HG03060 (cell line): ENCODE data around the gene COG5.

ENCODE experiments used
- ATAC-seq: cut with Tn5 transposase; IDR thresholded peaks from one replicate; pipeline ENCODE4 v1.9.1; 2021; ENCODE audit warnings: low read depth, moderate number of reproducible peaks; ENCODE audit not compliant: unreplicated experiment

The COG5 gene

DNA sequence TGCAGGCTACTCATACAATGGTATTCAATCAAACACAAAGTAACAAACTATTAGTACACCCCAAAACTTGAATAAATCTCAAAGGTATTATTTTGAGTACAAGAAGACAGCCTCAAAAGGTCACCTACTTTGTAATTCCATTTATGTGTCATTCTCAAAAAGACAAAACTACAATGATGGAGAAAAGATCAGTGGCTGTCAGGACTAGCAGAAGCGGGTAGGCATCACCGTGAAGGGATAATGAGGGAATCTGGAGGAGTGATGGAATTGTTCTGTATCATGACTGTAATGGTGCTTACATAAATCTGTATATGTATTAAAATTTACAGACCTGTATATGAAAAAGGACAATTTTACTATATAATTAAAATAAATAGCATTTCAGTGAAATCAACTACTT lies 37.0 kb downstream of the COG5 start:
- ATAC-seq, result no peak

DNA sequence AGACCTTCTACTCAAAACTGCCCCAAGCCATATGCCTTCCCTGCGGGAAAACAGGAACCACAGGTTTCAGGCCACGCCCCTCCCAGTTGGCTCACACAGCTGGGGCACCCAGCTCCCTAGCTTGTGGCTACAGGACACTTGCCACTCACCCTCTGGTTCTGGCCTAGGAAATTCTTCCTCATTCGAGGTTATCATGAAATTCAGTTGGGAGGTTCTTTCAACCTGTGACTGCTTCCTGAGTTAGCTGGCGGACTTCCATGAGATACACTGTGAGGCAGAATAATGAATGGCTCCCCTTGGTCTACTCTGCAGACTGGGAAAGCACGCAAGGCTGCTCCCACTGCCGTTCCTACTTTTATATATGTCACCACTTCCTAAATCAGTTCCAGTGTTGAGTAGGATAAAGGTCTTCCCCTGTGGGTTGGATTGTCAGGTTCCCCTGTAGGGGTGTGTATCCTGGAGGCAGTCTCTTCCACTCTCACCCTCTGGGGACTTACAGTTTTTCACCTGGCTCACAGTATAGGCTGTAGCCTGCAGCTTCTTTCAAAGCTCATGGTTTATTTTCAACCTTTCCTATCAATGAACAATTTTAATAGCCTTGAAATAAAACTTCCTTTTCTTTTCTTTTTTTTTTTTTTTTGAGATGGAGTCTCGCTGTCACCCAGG lies 56.9 kb downstream of the COG5 start:
- ATAC-seq, result no peak

DNA sequence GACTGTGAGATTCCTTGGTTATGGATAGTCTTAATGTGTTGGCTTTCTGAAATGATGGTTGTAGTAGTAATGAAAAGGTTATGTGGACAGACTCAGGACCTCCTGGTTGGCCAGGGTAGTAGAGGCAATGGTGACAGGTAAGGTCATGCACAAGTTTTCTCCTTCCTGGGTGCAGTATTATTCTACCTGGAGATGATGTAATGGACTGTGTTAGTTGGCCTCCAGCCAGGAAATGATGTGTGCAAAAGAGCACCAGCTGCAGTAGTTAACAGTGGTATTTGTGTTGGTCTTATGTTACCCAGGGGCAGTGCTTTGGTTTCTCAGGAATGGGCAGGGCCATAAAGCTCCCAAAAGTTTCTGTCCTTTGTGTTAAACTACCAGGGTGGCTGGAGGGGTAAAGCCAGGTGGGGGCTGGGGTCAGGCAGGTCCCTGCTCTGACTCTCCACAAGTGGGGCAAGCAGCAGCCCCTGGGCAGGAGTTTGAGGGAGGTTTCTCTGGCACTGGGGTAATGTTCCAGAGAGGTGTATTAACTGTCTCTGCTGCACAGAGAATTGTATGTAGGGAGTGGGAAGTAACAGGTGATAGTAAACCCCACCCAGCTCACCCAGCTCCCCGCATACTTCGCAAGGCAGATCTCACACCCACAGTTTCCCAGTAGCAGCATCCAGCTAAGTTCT lies 57.6 kb downstream of the COG5 start:
- ATAC-seq, result no peak

DNA sequence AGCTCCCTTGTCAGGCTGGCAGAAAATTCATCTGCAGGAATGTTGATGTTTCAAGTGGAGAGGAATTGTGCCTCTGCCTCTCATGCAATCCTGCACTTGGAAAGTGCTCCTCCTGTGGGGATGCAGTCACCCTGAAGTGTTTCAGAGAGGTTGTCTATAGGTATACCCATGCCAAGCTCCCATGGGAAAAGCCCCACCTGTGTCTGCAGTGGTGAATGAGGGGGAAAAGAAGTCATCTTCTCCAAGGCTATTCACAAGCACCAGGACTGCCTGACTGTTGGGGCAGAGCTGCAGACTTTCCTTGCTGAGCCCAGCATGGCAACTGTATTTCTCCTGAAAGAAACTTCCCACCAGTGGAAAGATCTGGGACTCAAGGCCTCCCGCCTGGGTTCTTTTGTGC lies 58.4 kb downstream of the COG5 start:
- ATAC-seq, result no peak

DNA sequence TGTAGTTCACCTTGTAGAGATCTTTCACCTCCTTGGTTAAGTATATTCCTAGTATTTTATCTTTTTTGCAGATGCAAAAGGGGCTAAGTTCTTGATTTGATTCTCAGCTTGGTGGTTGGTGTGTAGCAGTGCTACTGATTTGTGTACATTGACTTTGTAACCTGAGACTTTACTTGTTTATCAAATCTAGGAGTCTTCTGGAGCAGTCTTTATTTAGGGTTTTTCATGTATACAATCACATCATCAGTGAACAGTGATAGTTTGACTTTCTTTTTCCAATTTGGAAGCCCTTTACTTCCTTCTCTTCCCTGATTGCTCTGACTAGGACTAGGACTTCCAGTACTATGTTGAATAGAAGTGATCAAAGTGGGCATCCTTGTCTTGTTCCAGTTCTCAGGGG lies 60.0 kb downstream of the COG5 start:
- no peak for ATAC-seq

DNA sequence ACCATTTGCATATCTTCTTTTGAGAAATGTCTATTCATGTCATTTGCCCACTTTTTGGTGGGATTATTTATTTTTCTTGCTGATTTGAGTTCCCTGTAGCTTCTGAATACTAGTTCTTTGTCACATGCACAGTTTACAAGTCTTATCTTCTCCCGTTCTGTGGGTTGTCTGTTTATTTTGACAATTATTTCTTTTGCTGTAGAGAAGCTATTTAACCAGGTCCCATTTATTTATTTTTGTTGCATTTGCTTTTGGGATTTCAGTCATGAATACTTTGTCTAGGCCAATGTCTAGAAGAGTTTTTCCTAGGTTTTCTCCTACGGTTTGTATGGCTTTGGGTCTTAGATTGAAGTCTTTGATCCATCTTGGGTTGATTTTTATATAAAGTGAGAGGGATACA lies 60.9 kb downstream of the COG5 start:
- ATAC-seq, result no peak

DNA sequence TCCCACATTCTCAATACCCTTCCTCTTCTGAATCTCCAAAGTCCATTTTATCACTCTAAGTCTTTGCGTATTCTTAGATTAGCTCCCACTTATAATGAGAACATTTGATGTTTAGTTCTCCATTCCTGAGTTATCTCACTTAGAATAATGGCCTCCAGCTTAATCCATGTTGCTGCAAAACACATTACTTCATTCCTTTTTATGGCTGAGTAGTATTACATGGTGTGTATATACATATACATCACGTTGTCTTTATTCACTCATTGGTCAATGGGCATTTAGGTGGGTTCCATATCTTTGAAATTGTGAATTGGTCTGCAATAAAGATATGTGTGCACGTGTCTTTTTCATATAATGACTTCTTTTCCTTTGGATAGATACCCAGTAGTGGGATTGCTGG lies 61.6 kb downstream of the COG5 start:
- ATAC-seq, result no peak

DNA sequence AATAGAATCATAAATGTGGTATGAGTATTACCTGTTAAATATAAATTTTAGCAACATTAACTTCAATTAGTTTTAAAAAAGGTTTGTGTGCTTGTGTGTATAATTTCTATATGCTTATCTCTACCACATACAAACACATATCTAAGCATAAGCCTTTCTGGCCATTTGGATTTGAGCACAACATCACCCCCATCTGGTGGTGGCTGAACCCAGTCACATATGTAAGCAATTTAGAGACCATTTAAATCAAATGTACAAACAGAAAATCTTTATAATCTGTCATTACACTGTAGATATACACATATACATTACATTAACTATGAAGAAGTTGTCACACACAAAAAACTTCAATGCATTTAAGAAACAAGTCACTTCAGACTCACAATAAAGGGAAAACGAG lies 62.1 kb downstream of the COG5 start:
- ATAC-seq, result no peak

DNA sequence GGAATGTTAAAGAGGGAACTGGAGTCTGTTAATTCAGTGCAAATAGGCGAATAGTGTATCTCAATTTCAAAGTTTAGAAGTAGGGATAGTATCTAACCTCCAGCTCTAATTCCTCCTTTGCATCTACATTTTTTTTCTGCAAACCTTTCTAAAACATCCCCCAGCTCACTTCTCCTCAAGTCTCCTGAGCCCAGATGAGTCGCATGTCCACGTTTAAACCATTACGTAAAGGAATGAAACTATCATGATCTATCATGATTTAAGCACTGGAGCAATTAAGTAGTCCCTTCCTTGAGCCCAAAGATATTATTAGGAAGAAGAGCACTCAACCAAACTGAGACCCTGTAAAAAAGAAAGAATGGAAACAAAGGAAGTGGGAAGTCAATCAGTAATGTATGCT lies 64.0 kb downstream of the COG5 start:
- no peak for ATAC-seq

DNA sequence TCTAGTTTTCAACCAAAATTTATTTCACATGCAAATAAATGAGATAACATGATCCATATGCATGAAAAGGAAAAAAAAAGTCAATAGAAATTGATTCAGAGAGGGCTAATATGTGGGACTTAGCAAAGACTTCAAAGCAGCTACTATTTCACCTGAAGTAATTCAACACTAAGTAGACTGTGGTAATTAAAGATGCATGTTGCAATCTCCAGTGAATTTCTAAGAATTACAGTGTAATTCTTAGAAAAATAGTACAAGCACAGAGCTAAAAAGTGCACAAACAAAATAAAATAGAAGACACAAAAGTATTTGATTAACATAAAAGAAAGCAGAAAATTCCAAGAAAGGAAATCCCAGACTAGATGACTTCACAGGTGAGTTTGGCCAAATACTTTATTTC lies 68.2 kb downstream of the COG5 start:
- no peak for ATAC-seq

DNA sequence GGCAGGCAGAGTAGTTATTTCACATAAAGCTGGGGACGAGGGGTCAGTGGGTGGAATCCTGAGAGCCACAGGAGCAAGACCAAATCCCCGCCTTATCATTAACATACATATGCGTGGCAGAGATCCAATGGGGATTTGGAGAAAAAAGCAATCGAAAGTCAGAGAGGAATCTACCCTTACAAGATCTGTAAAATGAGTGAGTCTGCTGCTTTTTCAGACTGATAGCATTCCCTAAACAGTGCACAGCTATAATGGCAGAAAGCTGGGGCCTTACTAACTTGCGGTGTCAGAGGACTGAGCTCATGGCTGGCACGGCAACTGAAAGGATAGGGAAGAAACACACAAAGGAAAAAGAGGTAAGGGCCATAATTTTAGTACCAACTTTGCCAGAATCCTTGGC lies 68.8 kb downstream of the COG5 start:
- ATAC-seq, result no peak

DNA sequence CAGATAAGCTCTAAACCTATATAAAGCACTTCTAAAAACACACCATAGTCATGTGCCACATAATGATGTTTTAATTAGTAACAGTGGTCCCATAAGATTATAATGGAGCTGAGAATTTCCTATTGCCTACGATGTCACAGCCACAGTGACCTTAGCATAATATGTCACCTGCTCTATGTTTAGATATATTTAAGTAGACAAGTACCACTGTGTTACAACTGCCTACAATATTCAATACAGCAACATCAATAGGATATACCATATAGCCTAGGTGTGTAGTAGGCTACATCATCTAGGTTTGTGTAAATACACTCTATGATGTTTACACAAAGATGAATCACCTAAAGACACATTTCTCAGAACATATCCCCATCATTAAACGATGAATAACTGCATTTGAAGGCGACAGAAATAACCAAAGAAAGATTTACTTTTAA lies 69.4 kb downstream of the COG5 start:
- ATAC-seq, result no peak

DNA sequence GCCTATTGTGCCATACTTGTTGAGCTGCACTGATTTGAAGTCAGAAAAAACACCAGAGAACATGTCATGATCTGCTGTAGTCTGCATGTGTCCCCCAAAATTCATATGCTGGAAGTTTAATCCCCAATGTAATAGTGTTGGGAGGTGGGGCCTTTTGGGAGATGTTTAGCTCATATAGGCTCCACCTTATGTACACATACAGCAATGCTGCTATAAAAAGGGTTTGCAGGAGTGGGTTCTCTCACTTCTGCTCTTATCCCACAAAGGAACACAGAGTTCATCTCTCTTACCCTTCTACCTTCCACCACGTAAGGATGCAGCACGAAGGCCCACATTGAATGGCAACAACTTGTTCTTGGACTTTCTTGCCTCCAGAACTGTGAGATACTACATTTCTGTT lies 70.8 kb downstream of the COG5 start:
- no peak for ATAC-seq

DNA sequence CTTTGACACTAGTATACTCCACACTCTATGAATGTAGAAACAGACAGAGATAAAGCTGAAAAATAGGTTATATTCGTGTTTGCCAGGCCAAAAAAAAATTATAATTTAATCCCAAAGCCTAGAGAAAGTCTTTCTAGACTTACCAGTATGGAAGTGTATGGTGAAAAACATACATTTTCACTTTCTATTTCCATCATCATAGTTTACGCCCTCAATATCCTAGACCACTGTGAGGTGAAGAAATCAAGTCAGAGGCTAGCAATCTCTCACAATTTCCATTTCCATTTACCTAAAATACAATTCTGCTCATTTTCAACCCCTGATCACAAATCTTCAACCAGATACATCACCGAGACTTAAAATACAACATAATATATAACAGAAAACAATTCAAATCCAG lies 77.7 kb downstream of the COG5 start:
- no peak for ATAC-seq

DNA sequence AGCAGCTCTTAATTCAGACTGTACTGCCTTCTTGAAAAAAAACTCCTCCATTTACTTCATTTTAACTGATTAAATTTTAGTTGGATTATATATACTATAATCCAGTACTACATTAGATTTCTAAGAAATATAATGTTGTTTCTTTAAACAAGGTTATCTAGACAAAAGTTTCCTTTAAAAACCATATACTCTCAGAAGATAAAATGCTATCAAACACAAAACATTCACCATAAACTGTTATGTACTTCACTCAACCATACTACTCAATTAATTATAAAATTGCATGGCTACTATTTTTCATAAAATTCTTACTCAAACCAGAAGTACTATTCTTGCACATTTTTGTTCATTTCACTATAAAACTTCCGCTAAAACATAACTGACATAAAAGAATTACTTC lies 81.1 kb downstream of the COG5 start:
- no peak for ATAC-seq

DNA sequence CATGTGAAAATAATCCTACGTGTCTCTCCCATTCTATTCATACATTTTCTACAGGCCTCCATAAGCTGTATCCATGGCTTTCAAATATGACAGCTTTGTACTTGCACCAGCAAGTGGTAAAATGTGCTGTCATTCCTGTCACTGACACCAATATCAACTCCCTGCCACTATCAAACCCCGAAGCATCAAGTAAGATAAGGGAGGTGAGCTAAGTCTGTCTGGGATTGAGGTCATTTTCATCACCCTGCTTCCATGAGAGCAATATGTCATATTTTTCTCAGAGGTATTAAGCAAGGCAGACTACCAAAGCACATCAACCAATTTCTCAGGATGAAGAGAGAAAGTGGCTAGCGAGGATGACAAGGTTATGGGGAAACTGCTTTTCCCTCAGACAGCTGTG lies 82.8 kb downstream of the COG5 start:
- ATAC-seq, result no peak

DNA sequence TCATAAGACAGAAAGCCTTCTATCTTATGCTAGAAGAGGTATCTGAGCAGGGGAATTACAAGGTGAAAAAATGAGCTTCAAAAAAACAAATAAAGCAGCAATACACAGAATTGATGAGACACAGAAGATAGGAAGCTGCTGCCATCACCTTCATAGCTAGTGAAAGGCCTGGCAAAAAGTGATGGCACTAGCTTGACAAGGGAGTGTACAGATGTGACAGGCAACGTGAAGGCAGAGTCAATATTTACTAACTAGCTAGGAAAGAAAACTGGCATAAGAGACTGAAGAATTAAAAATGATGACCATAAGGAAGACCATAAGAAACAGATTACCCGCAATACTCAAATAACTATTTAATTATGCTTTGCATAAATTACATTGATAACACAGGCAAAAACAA lies 84.4 kb downstream of the COG5 start:
- no peak for ATAC-seq

DNA sequence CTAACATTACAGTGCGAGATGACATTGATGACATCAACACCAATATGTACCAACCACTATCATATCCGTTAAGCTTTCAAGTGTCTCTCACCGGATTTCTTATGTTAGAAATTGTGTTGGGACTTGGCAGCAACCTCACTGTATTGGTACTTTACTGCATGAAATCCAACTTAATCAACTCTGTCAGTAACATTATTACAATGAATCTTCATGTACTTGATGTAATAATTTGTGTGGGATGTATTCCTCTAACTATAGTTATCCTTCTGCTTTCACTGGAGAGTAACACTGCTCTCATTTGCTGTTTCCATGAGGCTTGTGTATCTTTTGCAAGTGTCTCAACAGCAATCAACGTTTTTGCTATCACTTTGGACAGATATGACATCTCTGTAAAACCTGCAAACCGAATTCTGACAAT lies 89.6 kb downstream of the COG5 start:
- ATAC-seq, result no peak

DNA sequence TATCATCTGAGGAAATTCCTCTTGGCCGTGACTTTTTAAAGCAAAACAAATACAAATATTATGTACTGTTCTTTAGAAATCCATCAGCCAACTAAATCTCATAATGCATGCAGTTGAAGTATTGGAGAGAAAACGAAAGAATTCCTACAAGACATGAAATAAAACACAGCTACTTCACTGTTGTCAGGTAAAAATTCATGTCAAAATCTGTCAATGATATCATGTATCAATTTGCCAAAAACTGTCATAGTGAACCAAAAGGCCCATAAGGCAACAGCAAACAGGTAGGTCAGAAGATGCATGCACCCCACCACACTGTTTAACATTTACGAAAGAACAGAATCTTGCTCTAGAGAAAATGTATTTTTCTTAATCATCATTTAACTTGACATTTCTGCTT lies 91.6 kb downstream of the COG5 start:
- ATAC-seq, result no peak

DNA sequence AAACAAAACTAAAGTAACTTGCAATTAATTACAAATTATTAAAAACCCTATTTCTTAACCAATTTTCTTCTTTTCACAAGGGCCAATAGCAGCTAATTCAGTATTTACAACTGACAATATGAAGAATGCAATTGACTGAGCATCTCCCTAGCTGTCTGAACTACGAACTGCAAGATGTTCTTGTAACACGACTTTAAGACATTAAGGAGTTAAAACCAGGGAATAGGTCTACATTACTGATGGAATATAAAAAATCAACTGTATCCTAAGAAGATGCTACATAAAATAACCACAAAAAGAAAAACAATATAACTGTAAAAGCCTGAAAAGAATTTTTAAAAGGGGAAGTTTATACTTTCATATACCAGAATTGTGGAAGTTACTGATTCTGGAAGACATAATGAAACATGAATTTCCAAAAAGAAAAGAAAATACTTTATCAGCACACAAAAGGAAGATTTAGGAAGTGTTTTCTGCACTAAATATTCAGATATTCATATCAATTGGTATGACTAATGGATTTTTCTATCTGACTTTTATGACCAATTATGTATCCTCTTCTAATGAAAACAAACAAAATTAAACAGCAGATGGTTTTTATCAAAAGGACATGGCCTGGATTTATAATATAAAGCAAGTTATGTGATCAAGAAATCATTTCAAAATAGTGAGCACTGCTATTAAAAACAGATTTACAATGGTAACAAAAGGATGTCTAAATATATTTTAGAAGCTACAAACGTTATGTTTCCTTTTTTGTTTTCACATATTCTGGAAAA lies 92.2 kb downstream of the COG5 start:
- ATAC-seq, result no peak

DNA sequence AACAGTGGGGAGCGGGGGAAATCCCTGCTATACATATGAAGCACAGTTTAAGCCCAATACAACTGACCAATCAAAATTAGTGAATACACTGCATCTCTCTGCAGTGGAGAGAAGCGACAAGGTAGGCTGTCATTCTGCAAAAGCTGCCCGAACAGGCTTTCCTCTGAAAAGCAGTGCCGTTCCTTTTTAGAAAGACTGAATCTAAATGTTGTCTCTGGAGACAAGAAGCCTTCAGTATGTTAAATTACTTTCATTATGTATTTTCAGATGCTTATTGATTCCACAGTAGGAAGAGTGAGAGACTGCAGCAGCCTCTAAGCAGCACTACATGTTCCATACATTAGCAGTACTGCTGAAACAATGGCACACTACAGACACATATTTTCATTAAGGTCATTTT lies 93.8 kb downstream of the COG5 start, which contains the start of gene GPR22:
TSS of gene GPR22 (plus strand) at position 129 of the 400 bp plus-strand sequence. CDS start 4,004 bp downstream, outside the sequence.
- ATAC-seq, result no peak

DNA sequence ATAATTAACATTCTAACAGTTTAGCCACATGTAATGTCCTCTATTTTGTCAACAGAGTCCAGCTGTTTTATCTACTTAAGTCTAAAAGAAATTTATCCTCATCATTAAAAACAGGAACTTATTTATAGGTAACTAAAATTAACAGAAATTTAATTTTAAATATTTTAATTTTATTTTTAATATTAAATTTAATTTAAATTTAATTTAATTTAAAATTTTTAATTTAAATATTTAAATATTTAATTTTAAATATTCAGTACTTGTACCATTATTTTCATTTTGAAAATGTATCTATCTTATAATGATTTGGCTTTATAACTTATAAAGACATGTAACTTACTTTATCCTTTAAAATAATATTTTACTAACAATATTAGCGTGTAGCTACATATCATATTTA lies 94.9 kb downstream of the COG5 start:
- ATAC-seq, result no peak
